Measurements from ENCODE around the gene KMT2D.

DNA sequence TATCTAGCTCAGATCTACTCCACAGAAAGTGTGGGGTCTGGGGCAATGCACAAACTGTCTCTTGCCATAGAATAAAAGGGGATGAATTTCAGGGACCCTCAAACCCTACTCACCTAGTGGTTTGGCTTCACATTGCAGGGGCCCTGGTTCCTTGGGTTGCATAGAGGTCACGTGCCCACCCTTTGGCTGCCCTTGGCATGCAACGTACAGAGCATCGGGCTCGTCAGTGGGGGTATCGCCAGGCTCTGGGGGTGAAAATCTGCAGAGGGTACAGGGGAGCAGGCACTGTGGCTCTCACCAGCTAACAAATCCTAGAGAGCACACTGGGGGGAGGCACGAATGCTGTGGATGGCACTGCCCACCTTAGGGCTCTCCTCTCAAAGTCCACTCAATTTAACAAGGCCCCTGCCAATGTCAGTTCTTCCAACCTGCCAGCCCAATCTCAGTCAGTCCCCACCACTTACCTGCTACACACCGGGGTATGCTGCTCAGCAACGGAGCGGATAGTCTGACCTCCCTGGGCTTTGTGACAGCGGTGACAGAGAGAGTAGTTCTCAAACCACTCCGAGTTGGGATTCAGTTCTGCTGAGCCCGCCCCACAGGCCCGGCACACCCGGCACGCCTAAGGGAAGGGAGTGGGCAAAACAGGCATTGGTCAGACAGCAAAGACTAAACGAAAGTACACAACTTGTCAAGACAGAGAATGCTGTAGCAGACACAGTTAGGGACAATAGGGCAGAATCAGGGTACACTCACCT is 8.0 kb downstream of the KMT2D start:
- TF ChIP-seq, protein P1, sequence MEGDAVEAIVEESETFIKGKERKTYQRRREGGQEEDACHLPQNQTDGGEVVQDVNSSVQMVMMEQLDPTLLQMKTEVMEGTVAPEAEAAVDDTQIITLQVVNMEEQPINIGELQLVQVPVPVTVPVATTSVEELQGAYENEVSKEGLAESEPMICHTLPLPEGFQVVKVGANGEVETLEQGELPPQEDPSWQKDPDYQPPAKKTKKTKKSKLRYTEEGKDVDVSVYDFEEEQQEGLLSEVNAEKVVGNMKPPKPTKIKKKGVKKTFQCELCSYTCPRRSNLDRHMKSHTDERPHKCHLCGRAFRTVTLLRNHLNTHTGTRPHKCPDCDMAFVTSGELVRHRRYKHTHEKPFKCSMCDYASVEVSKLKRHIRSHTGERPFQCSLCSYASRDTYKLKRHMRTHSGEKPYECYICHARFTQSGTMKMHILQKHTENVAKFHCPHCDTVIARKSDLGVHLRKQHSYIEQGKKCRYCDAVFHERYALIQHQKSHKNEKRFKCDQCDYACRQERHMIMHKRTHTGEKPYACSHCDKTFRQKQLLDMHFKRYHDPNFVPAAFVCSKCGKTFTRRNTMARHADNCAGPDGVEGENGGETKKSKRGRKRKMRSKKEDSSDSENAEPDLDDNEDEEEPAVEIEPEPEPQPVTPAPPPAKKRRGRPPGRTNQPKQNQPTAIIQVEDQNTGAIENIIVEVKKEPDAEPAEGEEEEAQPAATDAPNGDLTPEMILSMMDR (IDR thresholded peaks at IDR 0.05) = no peak
- no peak for TF ChIP-seq EZH2 (IDR thresholded peaks at IDR 0.05)
